ENCODE measurements around the gene PPP1R2C.

- TF ChIP-seq CTCF (IDR thresholded peaks at IDR 0.05) (no peak), POLR2A (IDR thresholded peaks at IDR 0.05) (no peak)
Observed at GRCh38 chrX:42754603-42755002, 23.4 kb downstream of the PPP1R2C start.

All from lower leg skin (tissue), 3 donors.